GM12878 (cell line): ENCODE measurements around the gene C11orf42. TPM values are rescaled to one million over a fixed set of nuclear protein-coding genes. Genes with fewer than 3 reads are reported as not detected.

Experiments
- ATAC-seq: fragments of 200-7000 bp; cut with Tn5 transposase; 3 replicates; pipeline ENCODE4 v1.9.1; 2020; ENCODE audit warnings: mild to moderate bottlenecking, moderate library complexity
- BruUV-seq: library from RNA; stranded (reverse); fragments of 400-500 nt; replicated peaks from 2 replicates; lab custom pipeline; 2021; lab: Mats Ljungman, UMichigan
- CTCF ChIA-PET: fragments of 300-600 bp; sonication (Branson Sonifier 250); formaldehyde crosslinking; extraction: SDS; loops from one replicate; lab custom pipeline; 2021; ENCODE audit warnings: inconsistent platforms; lab: Yijun Ruan, JAX
- POLR2A ChIA-PET: fragments of 350-600 bp; formaldehyde crosslinking; extraction: SDS; loops from one replicate; lab custom pipeline; 2021; ENCODE audit warnings: inconsistent platforms; lab: Charles Lee
- RAD21 ChIA-PET: fragments of 300-600 bp; sonication (Branson Sonifier 250); formaldehyde crosslinking; loops from one replicate; lab custom pipeline; 2023; ENCODE audit warnings: antibody characterized with exemption; ENCODE audit not compliant: unreplicated experiment; lab: Charles Lee
- SMC1A ChIA-PET: fragments of 300-600 bp; sonication (Branson Sonifier 250); formaldehyde crosslinking; loops from one replicate; lab custom pipeline; 2023; ENCODE audit not compliant: unreplicated experiment, uncharacterized antibody; lab: Charles Lee
- DNase-seq: peaks from one replicate; pipeline ENCODE4 v3.0.0-alpha.2; 2011; ENCODE audit warnings: low read depth, low spot score
- FAIRE-seq: peaks from 3 replicates; lab custom pipeline; 2011; peaks lifted over from hg19 to GRCh38; lab: Jason Lieb, UNC
- H2AFZ ChIP-seq: 2 replicates; pipeline ENCODE4 v1.6.0; 2011; ENCODE audit warnings: low read depth, low read length, control low read depth; ENCODE audit not compliant: control insufficient read depth
- H3K27ac ChIP-seq: 2 replicates; pipeline ENCODE4 v1.5.1; 2011; ENCODE audit warnings: control low read depth; ENCODE audit not compliant: control insufficient read depth, insufficient read depth
- H3K27me3 ChIP-seq, 2 experiments: replicated peaks in 1 of 2; 2 replicates each; pipeline versions ENCODE4 v1.6.0 to v1.6.1; 2011; ENCODE audit warnings: low read length in 1 of 2; ENCODE audit not compliant: control insufficient read depth in 2 of 2, insufficient read depth in 2 of 2
- H3K36me3 ChIP-seq, 2 experiments: 2 replicates each; pipeline ENCODE4 v1.5.1; 2011; ENCODE audit warnings: low read length in 1 of 2; ENCODE audit not compliant: control insufficient read depth in 2 of 2, insufficient read depth in 2 of 2
- H3K4me1 ChIP-seq: 2 replicates; pipeline ENCODE4 v1.6.1; 2011; ENCODE audit warnings: mild to moderate bottlenecking, low read length, moderate library complexity, mixed read lengths; ENCODE audit not compliant: control insufficient read depth, insufficient read depth
- H3K4me2 ChIP-seq: 2 replicates; pipeline ENCODE4 v1.6.0; 2011; ENCODE audit warnings: control low read depth; ENCODE audit not compliant: control insufficient read depth, insufficient read depth
- H3K4me3 ChIP-seq: fragments of 200-600 bp; sonication (generic); 2 replicates; pipeline ENCODE4 v1.5.1; 2016
- H3K79me2 ChIP-seq: 2 replicates; pipeline ENCODE4 v1.6.0; 2011; ENCODE audit warnings: low read length; ENCODE audit not compliant: control insufficient read depth, insufficient read depth
- H3K9ac ChIP-seq: 2 replicates; pipeline ENCODE4 v1.8.0; 2011; ENCODE audit warnings: low read length, control low read depth, mixed read lengths; ENCODE audit not compliant: control insufficient read depth, insufficient read depth
- H3K9me3 ChIP-seq: replicated peaks from 3 replicates; pipeline ENCODE4 v1.5.1; 2011; ENCODE audit warnings: mild to moderate bottlenecking, low read length; ENCODE audit not compliant: control insufficient read depth, insufficient read depth
- H4K20me1 ChIP-seq: 2 replicates; pipeline ENCODE4 v1.6.0; 2011; ENCODE audit not compliant: control insufficient read depth, insufficient read depth
- ATF7 ChIP-seq: fragments of 450-650 bp; IDR thresholded peaks from 2 replicates; pipeline ENCODE4 v1.6.1; 2016; ENCODE audit warnings: low read depth, mild to moderate bottlenecking
- BMI1 ChIP-seq: fragments of 450-650 bp; IDR thresholded peaks from 2 replicates; pipeline ENCODE4 v1.6.1; 2016; ENCODE audit warnings: mild to moderate bottlenecking, moderate library complexity, borderline replicate concordance
- CREB1 ChIP-seq: IDR thresholded peaks from 2 replicates; pipeline ENCODE4 v1.6.1; 2012; ENCODE audit warnings: low read depth, mild to moderate bottlenecking, inconsistent platforms
- CUX1 ChIP-seq: IDR thresholded peaks from 2 replicates; pipeline ENCODE4 v1.6.1; 2012; ENCODE audit warnings: improper control_type of control experiment, low read depth, low read length; ENCODE audit not compliant: insufficient replicate concordance
- EED ChIP-seq: sonication (generic); IDR thresholded peaks from 2 replicates; pipeline ENCODE4 v1.6.1; 2016; ENCODE audit warnings: antibody characterized with exemption, low read depth
- EGR1 ChIP-seq, 2 experiments: IDR thresholded peaks; 1 replicate in 1 of 2; 2 replicates in 1 of 2; pipeline ENCODE4 v1.6.1; 2011 to 2012; ENCODE audit warnings: low read depth in 2 of 2, low read length in 2 of 2, borderline replicate concordance in 1 of 2, mild to moderate bottlenecking in 1 of 2, moderate library complexity in 1 of 2
- MYC ChIP-seq: IDR thresholded peaks from 2 replicates; pipeline ENCODE4 v1.6.1; 2011; ENCODE audit warnings: mild to moderate bottlenecking, low read length, moderate library complexity, inconsistent platforms; ENCODE audit not compliant: insufficient read depth, insufficient replicate concordance, insufficient read length, severe bottlenecking
- STAT3 ChIP-seq: IDR thresholded peaks from 2 replicates; pipeline ENCODE4 v1.6.1; 2011; ENCODE audit warnings: low read depth, low read length, improper control_type of control experiment
- SUPT20H ChIP-seq: IDR thresholded peaks from 2 replicates; pipeline ENCODE4 v1.6.1; 2011; ENCODE audit warnings: low read depth, mild to moderate bottlenecking, low read length, moderate library complexity, borderline replicate concordance; ENCODE audit not compliant: control insufficient read depth
- TARDBP ChIP-seq: IDR thresholded peaks from 2 replicates; pipeline ENCODE4 v1.6.1; 2016; ENCODE audit warnings: borderline replicate concordance
- ZNF384 ChIP-seq: IDR thresholded peaks from 2 replicates; pipeline ENCODE4 v1.6.1; 2012; ENCODE audit warnings: low read depth, mild to moderate bottlenecking, low read length, improper control_type of control experiment, borderline replicate concordance
- WGBS: methylation state at CpG from one replicate; pipeline ENCODE4 v1.1.6; 2016; ENCODE audit warnings: low lambda C conversion rate; ENCODE audit not compliant: insufficient replicate concordance, insufficient coverage; ENCODE audit errors: missing lambda C conversion rate; 5-methylcytosine and 5-hydroxymethylcytosine counted together
- in situ Hi-C: fragments of 300-500 bp; cut with MboI; formaldehyde crosslinking; loops from 9 replicates; pipeline ENCODE4 v1.14.3; 2018; ENCODE audit warnings: mixed read lengths
- intact Hi-C: fragments of 100-400 bp; cut with micrococcal nuclease; formaldehyde crosslinking; loops from one replicate; pipeline ENCODE4 v1.14.2; 2022; ENCODE audit not compliant: unreplicated experiment
- polyA plus RNA-seq, 11 experiments: library from polyadenylated mRNA; depleted of rRNA in 4 of 11; unstranded in 6 of 11; stranded (reverse) in 5 of 11; fragments of >200 nt; fragmentation: Nextera tagmentation in 4 of 11; fragmentation: Illumina TruSeq in 1 of 11; extraction: Ambion mirVana in 4 of 11; extraction: Trizol in 1 of 11; gene quantifications; 1 replicate in 1 of 11; 2 replicates in 10 of 11; pipeline versions ENCODE4 v1.2.1 to v1.2.3, GENCODE V29; 2011 to 2016; ENCODE audit warnings: inconsistent platforms in 2 of 11, missing spikeins in 2 of 11, low read depth in 1 of 11
- total RNA-seq, 4 experiments: library from RNA; depleted of rRNA in 3 of 4; stranded (reverse); fragments of >200 nt in 3 of 4; fragmentation: Illumina TruSeq in 1 of 4; extraction: Trizol in 1 of 4; gene quantifications; 2 replicates each; pipeline versions ENCODE4 v1.2.1 to v1.2.3, GENCODE V29; 2013 to 2021
- TF ChIP-seq, protein P1 (sequence below): fragments of 450-650 bp; IDR thresholded peaks from 2 replicates; pipeline ENCODE4 v1.6.1; 2016; ENCODE audit warnings: mild to moderate bottlenecking
- TF ChIP-seq, protein P2 (sequence below): IDR thresholded peaks from 2 replicates; pipeline ENCODE4 v1.6.1; 2012; ENCODE audit warnings: low read depth, low read length, improper control_type of control experiment

Gene C11orf42
- total and polyA plus RNA-seq, 10 of the 15 experiments (the other 5 are each of a cell fraction or from before 2014, with no cell fraction given): 0.19 TPM; not detected in 9

DNA sequence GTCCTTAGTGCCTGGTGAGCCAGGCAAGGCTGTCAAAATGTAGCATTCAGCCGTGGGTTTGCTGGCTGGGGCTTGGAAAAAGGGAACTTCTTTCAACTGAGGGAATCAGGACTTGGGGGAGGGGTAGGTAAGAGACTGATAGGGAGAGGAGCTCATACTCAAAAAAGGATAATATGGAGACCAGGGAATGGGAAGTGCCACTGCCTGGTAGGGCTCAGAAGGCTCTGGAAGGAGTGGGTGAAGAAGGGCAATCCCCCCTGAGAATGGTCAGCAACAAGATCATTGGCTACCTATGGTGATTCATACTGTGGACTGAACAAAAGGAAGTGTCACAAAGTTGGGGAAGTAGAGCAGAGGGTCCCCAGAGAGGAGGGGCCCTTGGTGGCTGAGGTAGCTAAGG, 35.4 kb downstream of the C11orf42 start:
- no peaks in the 10 kb centered on the region for H3K79me2 ChIP-seq
- H3K4me2 ChIP-seq: no peak overlapping the region
- WGBS: 0% methylated on average over 1 of the region's 1 CpG
- no peaks in the 10 kb centered on the region for H3K27me3 ChIP-seq
- ChIA-PET SMC1A (no interaction called here), RAD21 (no interaction called here), CTCF (interaction anchor here (1.2 kb wide), 1 partner anchor 10 kb away, joined by 8 read pairs; no protein-coding TSS in a partner anchor), POLR2A (no interaction called here)
- no TSS peak for BruUV-seq
- H3K4me3 ChIP-seq: no peak overlapping the region
- no peaks in the 10 kb centered on the region for H3K4me1 ChIP-seq
- no peaks in the 10 kb centered on the region for H3K36me3 ChIP-seq
- in situ Hi-C loops (no loop called here), intact Hi-C loops (no loop called here)
- no peak overlapping the region for H3K9ac ChIP-seq
- no peaks in the 10 kb centered on the region for H4K20me1 ChIP-seq
- no peak overlapping the region for H3K27ac ChIP-seq
- no peaks in the 10 kb centered on the region for H3K9me3 ChIP-seq
- H2AFZ ChIP-seq: no peak overlapping the region
- DNase-seq (no peak), FAIRE-seq (no peak), ATAC-seq (no peak)
- TF ChIP-seq TARDBP (no peak), STAT3 (no peak), CREB1 (no peak), ZNF384 (no peak), ATF7 (no peak), MYC (no peak), BMI1 (no peak), SUPT20H (no peak), EED (no peak), CUX1 (no peak), EGR1 (IDR thresholded peaks at IDR 0.05; ENCODE audit: borderline replicate concordance in 1 of 2, low read depth in 2 of 2, low read length in 2 of 2) (no peak)
- TF ChIP-seq, protein P1, sequence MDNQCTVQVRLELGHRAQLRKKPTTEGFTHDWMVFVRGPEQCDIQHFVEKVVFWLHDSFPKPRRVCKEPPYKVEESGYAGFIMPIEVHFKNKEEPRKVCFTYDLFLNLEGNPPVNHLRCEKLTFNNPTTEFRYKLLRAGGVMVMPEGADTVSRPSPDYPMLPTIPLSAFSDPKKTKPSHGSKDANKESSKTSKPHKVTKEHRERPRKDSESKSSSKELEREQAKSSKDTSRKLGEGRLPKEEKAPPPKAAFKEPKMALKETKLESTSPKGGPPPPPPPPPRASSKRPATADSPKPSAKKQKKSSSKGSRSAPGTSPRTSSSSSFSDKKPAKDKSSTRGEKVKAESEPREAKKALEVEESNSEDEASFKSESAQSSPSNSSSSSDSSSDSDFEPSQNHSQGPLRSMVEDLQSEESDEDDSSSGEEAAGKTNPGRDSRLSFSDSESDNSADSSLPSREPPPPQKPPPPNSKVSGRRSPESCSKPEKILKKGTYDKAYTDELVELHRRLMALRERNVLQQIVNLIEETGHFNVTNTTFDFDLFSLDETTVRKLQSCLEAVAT: no peak
- TF ChIP-seq, protein P2, sequence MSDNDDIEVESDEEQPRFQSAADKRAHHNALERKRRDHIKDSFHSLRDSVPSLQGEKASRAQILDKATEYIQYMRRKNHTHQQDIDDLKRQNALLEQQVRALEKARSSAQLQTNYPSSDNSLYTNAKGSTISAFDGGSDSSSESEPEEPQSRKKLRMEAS: no peak
